HepG2 (cell line): ENCODE measurements around the gene NR2C1. TPM values are rescaled to one million over a fixed set of nuclear protein-coding genes. Genes with fewer than 3 reads are reported as not detected.
A peak's percentile ranks its signal among the peaks of the same experiment; 100 is the strongest.
"Not testable (repeated sequence)": the region's sequence is repeated elsewhere in the genome, so short reads cannot be mapped to it uniquely, and the experiment has no call there.

Source experiments
- ATAC-seq: fragments of 200-7000 bp; cut with Tn5 transposase; 3 replicates; pipeline ENCODE4 v1.9.1; 2020; ENCODE audit warnings: mild to moderate bottlenecking, moderate library complexity
- BruUV-seq: library from RNA; stranded (reverse); fragments of 400-500 nt; replicated peaks from 2 replicates; lab custom pipeline; 2021; lab: Mats Ljungman, UMichigan
- CTCF ChIA-PET: fragments of 300-600 bp; formaldehyde crosslinking; extraction: SDS; loops from one replicate; lab custom pipeline; 2021; ENCODE audit warnings: low total read pairs, inconsistent platforms, low intra/inter-chr PET ratio; lab: Yijun Ruan, JAX
- POLR2A ChIA-PET: fragments of 350-600 bp; sonication (Branson Sonifier 250); formaldehyde crosslinking; loops from one replicate; lab custom pipeline; 2020; ENCODE audit warnings: antibody characterized with exemption, inconsistent platforms; lab: Yijun Ruan, JAX
- DNase-seq: peaks from one replicate; pipeline ENCODE4 v3.0.0-alpha.2; 2015; ENCODE audit warnings: low spot score
- FAIRE-seq: peaks from 3 replicates; lab custom pipeline; 2011; peaks lifted over from hg19 to GRCh38; lab: Jason Lieb, UNC
- H2AFZ ChIP-seq: one replicate; pipeline ENCODE4 v1.6.1; 2011; ENCODE audit warnings: low read length, inconsistent platforms
- H3K27ac ChIP-seq: fragments of 300-600 bp; 3 replicates; pipeline ENCODE4 v1.8.0; 2011; ENCODE audit warnings: mixed run types, mild to moderate bottlenecking, mixed read lengths, low read length, inconsistent platforms; ENCODE audit not compliant: insufficient read depth; ENCODE audit errors: extremely low read length
- H3K27me3 ChIP-seq, 2 experiments: fragments of 200-600 bp in 1 of 2; 2 replicates in 1 of 2; 3 replicates in 1 of 2; pipeline versions ENCODE4 v1.6.0 to v1.8.0; 2011; ENCODE audit warnings: low read length in 2 of 2, mild to moderate bottlenecking in 2 of 2, moderate library complexity in 2 of 2, inconsistent platforms in 1 of 2; ENCODE audit not compliant: insufficient read depth in 2 of 2, control insufficient read depth in 1 of 2
- H3K36me3 ChIP-seq, 2 experiments: fragments of 200-600 bp in 1 of 2; replicated peaks in 1 of 2; 2 replicates in 1 of 2; 3 replicates in 1 of 2; pipeline versions ENCODE4 v1.5.1 to v1.8.0; 2011; ENCODE audit warnings: low read length in 2 of 2, inconsistent platforms in 1 of 2; ENCODE audit not compliant: insufficient read depth in 2 of 2, control insufficient read depth in 1 of 2
- H3K4me1 ChIP-seq: 2 replicates; pipeline ENCODE4 v1.5.1; 2012; ENCODE audit warnings: low read length, inconsistent platforms; ENCODE audit not compliant: insufficient read depth
- H3K4me2 ChIP-seq: 2 replicates; pipeline ENCODE4 v1.6.0; 2011; ENCODE audit warnings: low read depth, low read length, inconsistent platforms
- H3K4me3 ChIP-seq, 3 experiments: fragments of 200-600 bp in 1 of 3; sonication (generic), shearing (Covaris generic) in 1 of 3; replicated peaks in 1 of 3; 2 replicates each; pipeline ENCODE4 v1.5.1; 2011 to 2016; ENCODE audit warnings: low read length in 3 of 3, inconsistent platforms in 2 of 3, low read depth in 2 of 3, mild to moderate bottlenecking in 2 of 3, control low read depth in 1 of 3, mixed read lengths in 1 of 3; ENCODE audit not compliant: insufficient read depth in 1 of 3
- H3K79me2 ChIP-seq: one replicate; pipeline ENCODE4 v1.6.1; 2011; ENCODE audit warnings: low read length, inconsistent platforms; ENCODE audit not compliant: insufficient read depth
- H3K9ac ChIP-seq: 2 replicates; pipeline ENCODE4 v1.6.0; 2011; ENCODE audit warnings: mild to moderate bottlenecking, low read depth, low read length, inconsistent platforms; ENCODE audit not compliant: insufficient read depth
- H3K9me3 ChIP-seq: 2 replicates; pipeline ENCODE4 v1.5.1; 2012; ENCODE audit warnings: mild to moderate bottlenecking, low read length
- H4K20me1 ChIP-seq: 2 replicates; pipeline ENCODE4 v1.6.0; 2011; ENCODE audit warnings: inconsistent platforms, mild to moderate bottlenecking, low read length, moderate library complexity; ENCODE audit not compliant: insufficient read depth
- MIER3 ChIP-seq: IDR thresholded peaks from 2 replicates; pipeline ENCODE4 v1.6.1; 2016; ENCODE audit warnings: missing compliant biosample characterization, borderline replicate concordance
- NFE2 ChIP-seq: sonication (generic); formaldehyde crosslinking; IDR thresholded peaks from 2 replicates; pipeline ENCODE4 v1.4.0; 2020; ENCODE audit warnings: missing genetic modification reagents
- SIX1 ChIP-seq: sonication (generic); formaldehyde crosslinking; IDR thresholded peaks from 2 replicates; pipeline ENCODE4 v1.4.0; 2020; ENCODE audit warnings: missing genetic modification reagents, borderline replicate concordance
- ZBTB37 ChIP-seq: sonication (generic); formaldehyde crosslinking; IDR thresholded peaks from 2 replicates; pipeline ENCODE4 v1.4.0; 2020; ENCODE audit warnings: mild to moderate bottlenecking, missing genetic modification reagents
- ZNF121 ChIP-seq: sonication (generic); formaldehyde crosslinking; IDR thresholded peaks from 2 replicates; pipeline ENCODE4 v1.5.0; 2020; ENCODE audit warnings: mild to moderate bottlenecking, missing genetic modification reagents
- ZNF263 ChIP-seq: sonication (generic); formaldehyde crosslinking; IDR thresholded peaks from 2 replicates; pipeline ENCODE4 v1.4.0; 2020; ENCODE audit warnings: missing genetic modification reagents
- ZNF597 ChIP-seq: sonication (generic); formaldehyde crosslinking; IDR thresholded peaks from 2 replicates; pipeline ENCODE4 v1.5.0; 2020; ENCODE audit warnings: missing genetic modification reagents
- WGBS: methylation state at CpG from one replicate; pipeline ENCODE4 v1.1.6; 2017; ENCODE audit warnings: low lambda C conversion rate; 5-methylcytosine and 5-hydroxymethylcytosine counted together
- in situ Hi-C: cut with HindIII; loops from 2 replicates; pipeline ENCODE4 v1.10.0; 2017; ENCODE audit warnings: low pct_unique_long_range_greater_than_20kb; ENCODE audit not compliant: extremely low pct_ligation_motif_present
- intact Hi-C: fragments of 100-400 bp; cut with micrococcal nuclease; formaldehyde crosslinking; loops from one replicate; pipeline ENCODE4 v1.10.0; 2022; ENCODE audit not compliant: unreplicated experiment
- polyA plus RNA-seq, 8 experiments: library from polyadenylated mRNA; depleted of rRNA in 3 of 8; stranded (reverse) in 7 of 8; unstranded in 1 of 8; fragments of >200 nt; fragmentation: Illumina TruSeq in 4 of 8; extraction: Trizol in 4 of 8; gene quantifications; 2 replicates each; pipeline versions ENCODE4 v1.2.1 to v1.2.3, GENCODE V29; 2011 to 2016; ENCODE audit warnings: low read depth in 4 of 8, missing spikeins in 1 of 8, mixed read lengths in 1 of 8; ENCODE audit not compliant: insufficient read depth in 1 of 8
- total RNA-seq, 5 experiments: library from RNA; depleted of rRNA; stranded (reverse); fragments of >200 nt; fragmentation: Illumina TruSeq; extraction: Trizol; gene quantifications; 2 replicates each; pipeline ENCODE4 v1.2.3, GENCODE V29; 2016; ENCODE audit warnings: low read depth in 1 of 5
- TF ChIP-seq, protein P1 (sequence below): sonication (generic); formaldehyde crosslinking; conservative IDR thresholded peaks from 2 replicates; pipeline ENCODE4 v1.8.0; 2022; ENCODE audit warnings: mild to moderate bottlenecking, moderate library complexity, missing genetic modification reagents
- TF ChIP-seq, protein P2 (sequence below): sonication (generic); formaldehyde crosslinking; IDR thresholded peaks from 2 replicates; pipeline ENCODE4; 2020; ENCODE audit warnings: missing genetic modification reagents, mild to moderate bottlenecking, borderline replicate concordance

NR2C1 gene
- total and polyA plus RNA-seq, 2 of the 13 experiments (the other 11 are each of a cell fraction or from before 2014, with no cell fraction given), result 38.0 to 70.8 TPM

- CTCF ChIA-PET, H3K79me2 ChIP-seq, H3K4me1 ChIP-seq, BruUV-seq, DNase-seq, H2AFZ ChIP-seq, in situ Hi-C loops, H4K20me1 ChIP-seq, H3K9ac ChIP-seq, H3K27ac ChIP-seq, POLR2A ChIA-PET, intact Hi-C loops, H3K4me2 ChIP-seq: not testable (repeated sequence)
- 83% methylated on average over 9 of the region's 9 CpGs for WGBS
- TF ChIP-seq ZNF121 (CRISPR knock-in tag), result 0 out of 2 replicates have a peak, but pooled peaks have one; percentile 52
- TF ChIP-seq, all 625 proteins: peak for 1; not testable (repeated sequence) for 624
- not testable (repeated sequence) for H3K27me3 ChIP-seq, H3K9me3 ChIP-seq, H3K4me3 ChIP-seq, ATAC-seq, FAIRE-seq
- peaks cover 3 to 17% of the 10 kb centered on the region in 2 experiments for H3K36me3 ChIP-seq
Measured at GRCh38 chr12:94985099-94985498, 88.3 kb downstream of the NR2C1 start.

GRCh38 chr12:94983321-94983720 is 90.1 kb downstream of the NR2C1 start:
- H4K20me1 ChIP-seq, result no peaks in the 10 kb centered on the region
- no peak overlapping the region for H2AFZ ChIP-seq
- in situ Hi-C loops (no loop called here), intact Hi-C loops (loop anchor here (5.0 kb wide), 1 partner anchor 106 kb away; no protein-coding TSS in a partner anchor)
- no peak for ATAC-seq
- H3K27ac ChIP-seq, result no peak overlapping the region
- no peaks in the 10 kb centered on the region for H3K9me3 ChIP-seq
- 100% methylated on average over 2 of the region's 2 CpGs for WGBS
- no peaks in the 10 kb centered on the region for H3K4me1 ChIP-seq
- DNase-seq, result no peak
- H3K4me3 ChIP-seq, result no peak overlapping the region
- ChIA-PET CTCF (no interaction called here), POLR2A (no interaction called here)
- peaks cover 1 to 16% of the 10 kb centered on the region in 2 experiments; a peak in 4 of 5 replicates for H3K36me3 ChIP-seq
- no peak for FAIRE-seq
- peaks cover 3% of the 10 kb centered on the region for H3K79me2 ChIP-seq
- H3K9ac ChIP-seq, result no peak overlapping the region
- BruUV-seq, result no TSS peak
- H3K27me3 ChIP-seq, result no peaks in the 10 kb centered on the region
- no peak overlapping the region for H3K4me2 ChIP-seq
- TF ChIP-seq MIER3 (CRISPR knock-in tag), result no peak
- TF ChIP-seq NFE2 (CRISPR knock-in tag), result no peak
- no peak for TF ChIP-seq ZNF263 (CRISPR knock-in tag)
- TF ChIP-seq SIX1 (CRISPR knock-in tag), result no peak
- TF ChIP-seq, protein P1, sequence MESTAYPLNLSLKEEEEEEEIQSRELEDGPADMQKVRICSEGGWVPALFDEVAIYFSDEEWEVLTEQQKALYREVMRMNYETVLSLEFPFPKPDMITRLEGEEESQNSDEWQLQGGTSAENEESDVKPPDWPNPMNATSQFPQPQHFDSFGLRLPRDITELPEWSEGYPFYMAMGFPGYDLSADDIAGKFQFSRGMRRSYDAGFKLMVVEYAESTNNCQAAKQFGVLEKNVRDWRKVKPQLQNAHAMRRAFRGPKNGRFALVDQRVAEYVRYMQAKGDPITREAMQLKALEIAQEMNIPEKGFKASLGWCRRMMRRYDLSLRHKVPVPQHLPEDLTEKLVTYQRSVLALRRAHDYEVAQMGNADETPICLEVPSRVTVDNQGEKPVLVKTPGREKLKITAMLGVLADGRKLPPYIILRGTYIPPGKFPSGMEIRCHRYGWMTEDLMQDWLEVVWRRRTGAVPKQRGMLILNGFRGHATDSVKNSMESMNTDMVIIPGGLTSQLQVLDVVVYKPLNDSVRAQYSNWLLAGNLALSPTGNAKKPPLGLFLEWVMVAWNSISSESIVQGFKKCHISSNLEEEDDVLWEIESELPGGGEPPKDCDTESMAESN (CRISPR knock-in tag), result no peak
- no peak for TF ChIP-seq ZBTB37 (CRISPR knock-in tag)
- no peak for TF ChIP-seq ZNF597 (CRISPR knock-in tag)
- TF ChIP-seq, protein P2, sequence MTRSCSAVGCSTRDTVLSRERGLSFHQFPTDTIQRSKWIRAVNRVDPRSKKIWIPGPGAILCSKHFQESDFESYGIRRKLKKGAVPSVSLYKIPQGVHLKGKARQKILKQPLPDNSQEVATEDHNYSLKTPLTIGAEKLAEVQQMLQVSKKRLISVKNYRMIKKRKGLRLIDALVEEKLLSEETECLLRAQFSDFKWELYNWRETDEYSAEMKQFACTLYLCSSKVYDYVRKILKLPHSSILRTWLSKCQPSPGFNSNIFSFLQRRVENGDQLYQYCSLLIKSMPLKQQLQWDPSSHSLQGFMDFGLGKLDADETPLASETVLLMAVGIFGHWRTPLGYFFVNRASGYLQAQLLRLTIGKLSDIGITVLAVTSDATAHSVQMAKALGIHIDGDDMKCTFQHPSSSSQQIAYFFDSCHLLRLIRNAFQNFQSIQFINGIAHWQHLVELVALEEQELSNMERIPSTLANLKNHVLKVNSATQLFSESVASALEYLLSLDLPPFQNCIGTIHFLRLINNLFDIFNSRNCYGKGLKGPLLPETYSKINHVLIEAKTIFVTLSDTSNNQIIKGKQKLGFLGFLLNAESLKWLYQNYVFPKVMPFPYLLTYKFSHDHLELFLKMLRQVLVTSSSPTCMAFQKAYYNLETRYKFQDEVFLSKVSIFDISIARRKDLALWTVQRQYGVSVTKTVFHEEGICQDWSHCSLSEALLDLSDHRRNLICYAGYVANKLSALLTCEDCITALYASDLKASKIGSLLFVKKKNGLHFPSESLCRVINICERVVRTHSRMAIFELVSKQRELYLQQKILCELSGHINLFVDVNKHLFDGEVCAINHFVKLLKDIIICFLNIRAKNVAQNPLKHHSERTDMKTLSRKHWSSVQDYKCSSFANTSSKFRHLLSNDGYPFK (CRISPR knock-in tag), result no peak
